NCI-H69 (cell line): ENCODE data around the gene DNAH7.

Experiments used
- DNase-seq: peaks from one replicate; lab custom pipeline; 2025; lab: John Stamatoyannopoulos, UW

DNAH7 gene

GRCh38 chr2:195863121-195863520 lies 205.5 kb downstream of the DNAH7 start:
- DNase-seq, result no peak

- no peak for DNase-seq
Observed at GRCh38 chr2:195861821-195862220, 206.8 kb downstream of the DNAH7 start.

- DNase-seq, result no peak
Observed at GRCh38 chr2:195859513-195859912, 209.1 kb downstream of the DNAH7 start.

GRCh38 chr2:195857132-195857531 lies 211.5 kb downstream of the DNAH7 start:
- no peak for DNase-seq

GRCh38 chr2:195850764-195851163 lies 217.9 kb downstream of the DNAH7 start:
- DNase-seq, result no peak

GRCh38 chr2:195848119-195848899 lies 220.3 kb downstream of the DNAH7 start:
- DNase-seq, result peak; percentile 20

- DNase-seq, result no peak
Observed at GRCh38 chr2:195842932-195843331, 225.7 kb downstream of the DNAH7 start.

- no peak for DNase-seq
Observed at GRCh38 chr2:195838002-195838401, 230.6 kb downstream of the DNAH7 start.

- DNase-seq, result no peak
Observed at GRCh38 chr2:195836002-195836401, 232.6 kb downstream of the DNAH7 start.

GRCh38 chr2:195834836-195835235 lies 233.8 kb downstream of the DNAH7 start:
- no peak for DNase-seq

GRCh38 chr2:195830968-195831950 lies 237.4 kb downstream of the DNAH7 start:
- DNase-seq, result no peak

- no peak for DNase-seq
Observed at GRCh38 chr2:195824478-195824877, 244.2 kb downstream of the DNAH7 start.

GRCh38 chr2:195823206-195823605 lies 245.4 kb downstream of the DNAH7 start:
- no peak for DNase-seq

- DNase-seq, result no peak
Observed at GRCh38 chr2:195821566-195821932, 247.1 kb downstream of the DNAH7 start.

- no peak for DNase-seq
Observed at GRCh38 chr2:195820867-195821565, 247.6 kb downstream of the DNAH7 start.

- peak; percentile 1 for DNase-seq
Observed at GRCh38 chr2:195820373-195820772, 248.3 kb downstream of the DNAH7 start.

- DNase-seq, result no peak
Observed at GRCh38 chr2:195819276-195819675, 249.4 kb downstream of the DNAH7 start.

- DNase-seq, result no peak
Observed at GRCh38 chr2:195818526-195818925, 250.1 kb downstream of the DNAH7 start.

- no peak for DNase-seq
Observed at GRCh38 chr2:195818106-195818505, 250.5 kb downstream of the DNAH7 start.

GRCh38 chr2:195815083-195815482 lies 253.6 kb downstream of the DNAH7 start:
- DNase-seq, result no peak

GRCh38 chr2:195813421-195813820 lies 255.2 kb downstream of the DNAH7 start:
- DNase-seq, result no peak

- DNase-seq, result peak; percentile 7
Observed at GRCh38 chr2:195810340-195811098, 258.1 kb downstream of the DNAH7 start.
